Fibroblast of the aortic adventitia (primary cell): Measurements from ENCODE around the gene STS. TPM values are rescaled to one million over a fixed set of nuclear protein-coding genes. Genes with fewer than 3 reads are reported as not detected.

ENCODE experiments used
- DNase-seq: peaks from one replicate; pipeline ENCODE4 v3.0.0-alpha.2; 2010; ENCODE audit warnings: low read depth
- H3K4me3 ChIP-seq: 2 replicates; pipeline ENCODE4 v1.5.1; 2011; ENCODE audit warnings: low read depth, mild to moderate bottlenecking, control low read depth, low read length, moderate library complexity
- total RNA-seq: library from RNA; depleted of rRNA; stranded (reverse); fragments of >200 nt; gene quantifications from 2 replicates; pipeline ENCODE4 v1.2.3, GENCODE V29; 2012; ENCODE audit warnings: low replicate concordance
- TF ChIP-seq, protein P1 (sequence below): IDR thresholded peaks from 2 replicates; pipeline ENCODE4 v1.5.1; 2011; ENCODE audit warnings: mild to moderate bottlenecking, low read length, control low read depth, inconsistent platforms; ENCODE audit not compliant: insufficient read depth

The STS gene
- 4.0 and 13.3 TPM in 2 replicates for total RNA-seq

DNA sequence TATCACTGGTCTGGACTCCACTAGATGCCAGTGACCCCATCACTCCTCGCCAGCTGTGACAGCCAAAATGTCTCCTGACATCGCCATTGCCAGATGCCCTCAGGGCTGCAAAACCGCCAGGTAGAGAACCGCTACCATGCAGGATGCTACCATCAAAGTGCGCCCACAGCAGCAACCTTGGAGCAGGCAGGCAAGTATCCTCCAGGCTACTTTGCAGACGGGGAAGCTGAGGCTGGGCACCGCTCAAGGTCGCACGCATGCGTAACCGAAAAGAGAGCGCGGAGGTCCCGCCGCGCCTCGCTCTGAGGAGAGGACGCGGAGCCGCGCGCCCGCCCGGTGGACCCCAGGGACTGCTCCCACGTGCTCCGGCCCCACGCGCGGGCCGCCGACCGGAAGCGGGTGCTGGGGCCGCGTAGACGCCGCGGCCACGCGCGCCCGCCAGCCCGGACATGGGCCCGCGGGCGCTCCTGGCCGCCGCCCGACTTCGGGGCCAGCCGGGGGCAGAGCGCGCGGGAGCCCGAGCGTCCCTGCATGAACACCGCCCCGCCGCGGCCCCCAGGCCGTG is at the start of gene STS:
Gene STS (plus strand): TSS at position 300 of the 565 bp plus-strand sequence. CDS start 105,488 bp downstream, outside the sequence.
- peak within 1 kb of the TSS; percentile 98 for H3K4me3 ChIP-seq
- TF ChIP-seq, protein P1, sequence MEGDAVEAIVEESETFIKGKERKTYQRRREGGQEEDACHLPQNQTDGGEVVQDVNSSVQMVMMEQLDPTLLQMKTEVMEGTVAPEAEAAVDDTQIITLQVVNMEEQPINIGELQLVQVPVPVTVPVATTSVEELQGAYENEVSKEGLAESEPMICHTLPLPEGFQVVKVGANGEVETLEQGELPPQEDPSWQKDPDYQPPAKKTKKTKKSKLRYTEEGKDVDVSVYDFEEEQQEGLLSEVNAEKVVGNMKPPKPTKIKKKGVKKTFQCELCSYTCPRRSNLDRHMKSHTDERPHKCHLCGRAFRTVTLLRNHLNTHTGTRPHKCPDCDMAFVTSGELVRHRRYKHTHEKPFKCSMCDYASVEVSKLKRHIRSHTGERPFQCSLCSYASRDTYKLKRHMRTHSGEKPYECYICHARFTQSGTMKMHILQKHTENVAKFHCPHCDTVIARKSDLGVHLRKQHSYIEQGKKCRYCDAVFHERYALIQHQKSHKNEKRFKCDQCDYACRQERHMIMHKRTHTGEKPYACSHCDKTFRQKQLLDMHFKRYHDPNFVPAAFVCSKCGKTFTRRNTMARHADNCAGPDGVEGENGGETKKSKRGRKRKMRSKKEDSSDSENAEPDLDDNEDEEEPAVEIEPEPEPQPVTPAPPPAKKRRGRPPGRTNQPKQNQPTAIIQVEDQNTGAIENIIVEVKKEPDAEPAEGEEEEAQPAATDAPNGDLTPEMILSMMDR = no peak
- peak; percentile 35 for DNase-seq

DNA sequence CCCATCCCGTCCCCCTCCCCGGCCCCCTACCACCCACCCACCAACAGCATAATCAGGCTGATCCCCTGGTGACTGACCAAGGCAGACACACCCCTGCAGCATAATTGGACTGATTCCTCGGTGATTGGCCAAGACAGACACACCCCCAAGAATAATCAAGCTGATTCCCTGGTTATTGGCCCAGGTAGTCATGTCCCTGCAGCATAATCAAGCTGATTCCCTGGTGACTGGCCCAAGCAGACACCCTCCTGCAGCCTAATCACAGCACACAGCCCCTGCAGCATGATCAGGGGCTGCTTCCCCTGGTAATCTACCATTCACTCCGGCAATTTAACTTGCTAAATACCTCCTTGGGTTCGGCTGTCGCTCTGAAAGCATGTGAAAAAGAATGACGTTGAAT is 47.5 kb upstream of the STS start:
- H3K4me3 ChIP-seq = no peak overlapping the region
- TF ChIP-seq, protein P1 = no peak
- no peak for DNase-seq

GRCh38 chrX:7102119-7102518 is 45.4 kb upstream of the STS start:
- TF ChIP-seq, protein P1 = no peak
- H3K4me3 ChIP-seq = no peak overlapping the region
- no peak for DNase-seq

DNA sequence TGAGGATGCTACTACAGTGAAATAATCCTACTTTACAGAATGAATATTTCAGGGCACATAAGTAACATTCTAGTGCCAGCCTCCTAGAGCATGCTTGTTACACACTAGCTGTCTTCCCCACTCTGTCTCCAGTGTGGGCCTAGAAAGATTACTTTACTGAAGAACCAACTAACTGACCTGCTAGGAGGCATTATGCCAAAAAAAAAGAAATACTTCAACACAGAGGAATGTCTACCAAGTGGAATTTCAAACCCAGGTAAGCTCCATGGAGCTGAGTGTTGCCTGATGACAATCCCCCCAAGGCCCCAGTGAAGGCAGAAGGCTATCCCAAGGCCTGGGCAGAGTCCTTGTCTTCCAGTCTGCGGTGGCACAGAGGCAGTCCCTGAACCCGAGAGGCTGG is 40.9 kb upstream of the STS start:
- TF ChIP-seq, protein P1 = no peak
- H3K4me3 ChIP-seq = no peak overlapping the region
- no peak for DNase-seq

DNA sequence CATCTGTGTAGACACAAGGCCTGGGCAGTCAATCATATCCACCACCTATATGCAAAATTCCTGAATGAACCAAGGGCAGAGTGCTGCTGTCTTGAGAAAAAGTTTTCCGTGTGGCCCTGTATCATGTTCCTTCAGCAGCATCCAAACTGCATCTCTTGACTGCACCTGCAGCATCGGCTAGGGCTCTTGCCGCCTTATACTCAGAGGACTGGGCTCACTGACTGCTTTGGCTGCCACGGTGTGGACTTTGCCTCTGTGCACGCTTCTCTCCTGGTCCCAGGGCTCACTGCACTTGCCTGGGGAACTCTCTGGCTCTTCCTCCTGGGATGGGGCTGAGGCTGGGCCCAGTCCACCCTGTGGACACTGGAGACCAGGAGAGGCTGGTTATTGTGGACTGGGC is 39.5 kb upstream of the STS start:
- H3K4me3 ChIP-seq = no peak overlapping the region
- DNase-seq = no peak
- TF ChIP-seq, protein P1 = no peak

- no peak overlapping the region for H3K4me3 ChIP-seq
- no peak for DNase-seq
Measured at GRCh38 chrX:7109049-7109531, 38.4 kb upstream of the STS start.

More at GRCh38 chrX:7109049-7109531, 38.4 kb upstream of the STS start:
- TF ChIP-seq, protein P1 = no peak
